C1 segment of cervical spinal cord (tissue), 14 donors: ENCODE data around the gene CFAP251.

Experiments
- DNase-seq, 14 donors: peaks; one replicate each; lab custom pipeline; 2025; lab: John Stamatoyannopoulos, UW

CFAP251 gene

DNA sequence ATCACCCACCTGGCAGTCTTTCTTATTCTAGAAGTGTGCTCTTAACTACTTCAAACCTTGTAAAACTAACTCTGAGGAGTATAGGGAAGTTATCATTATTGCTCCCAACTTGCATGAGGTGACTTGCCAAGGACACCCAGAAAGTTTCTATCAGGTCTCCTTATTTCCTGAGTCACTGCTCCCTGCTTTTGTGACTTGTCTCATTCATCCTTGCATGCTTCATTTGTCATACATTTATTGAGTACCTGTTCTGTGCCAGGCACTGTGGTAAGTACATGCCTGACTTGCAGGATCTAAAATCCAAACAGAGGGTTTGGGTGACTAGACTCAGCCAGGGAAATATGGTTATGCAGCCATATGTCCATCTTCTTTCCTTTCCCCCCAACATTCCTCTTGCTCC lies 25.5 kb downstream of the CFAP251 start:
- DNase-seq: no peak

DNA sequence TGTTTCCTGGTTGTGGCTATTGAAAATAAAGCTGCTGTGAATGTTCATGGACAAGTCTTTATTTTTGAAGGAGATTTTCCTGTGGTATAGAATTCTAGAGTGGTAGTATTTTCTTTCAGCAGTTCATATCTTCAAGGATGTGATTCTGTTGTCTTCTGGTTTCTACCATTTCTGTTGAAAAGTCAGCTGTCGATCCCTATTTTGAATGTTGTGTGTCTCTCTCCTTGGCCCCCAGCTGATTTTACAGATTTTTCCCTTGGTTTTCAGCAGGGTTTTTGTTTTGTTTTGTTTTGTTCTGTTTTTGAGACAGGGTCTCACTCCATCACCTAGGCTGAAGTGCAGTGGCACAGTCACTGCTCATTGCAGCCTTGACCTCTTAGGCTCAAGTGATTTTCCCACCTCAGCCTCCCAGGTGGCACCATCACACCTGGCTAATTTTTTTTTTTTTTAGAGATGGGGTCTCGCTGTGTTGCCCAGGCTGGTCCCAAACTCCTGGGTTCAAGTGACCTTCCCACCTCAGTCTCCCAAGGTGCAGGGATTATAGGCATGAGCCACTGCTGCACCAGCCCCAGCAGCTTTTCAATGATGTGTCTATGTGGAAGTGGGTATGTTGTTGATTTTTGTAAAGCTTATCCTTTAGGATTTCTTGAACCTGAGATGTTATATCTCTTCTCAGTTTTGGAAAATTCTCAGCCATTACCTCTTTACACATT lies 28.1 kb downstream of the CFAP251 start:
- DNase-seq: no peak

DNA sequence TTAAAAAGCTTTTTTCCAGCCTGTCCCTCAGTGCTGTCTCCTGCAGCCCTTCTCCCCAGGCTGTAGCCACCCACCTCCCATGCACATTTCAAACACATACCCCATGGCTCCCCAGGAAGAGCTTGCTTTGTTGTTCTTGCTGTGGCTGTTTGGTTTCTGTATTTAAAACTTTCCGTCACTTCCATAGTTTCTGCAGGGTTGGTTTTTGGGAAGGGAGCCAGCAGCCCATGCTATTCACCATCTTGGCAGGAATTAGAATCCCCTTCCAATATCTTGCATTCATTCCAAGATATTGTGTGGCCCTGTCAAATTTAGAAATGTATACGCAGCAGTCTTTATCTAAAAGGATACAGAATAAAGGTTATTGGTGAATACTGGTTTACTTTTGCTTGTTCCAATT lies 29.6 kb downstream of the CFAP251 start:
- no peak for DNase-seq

DNA sequence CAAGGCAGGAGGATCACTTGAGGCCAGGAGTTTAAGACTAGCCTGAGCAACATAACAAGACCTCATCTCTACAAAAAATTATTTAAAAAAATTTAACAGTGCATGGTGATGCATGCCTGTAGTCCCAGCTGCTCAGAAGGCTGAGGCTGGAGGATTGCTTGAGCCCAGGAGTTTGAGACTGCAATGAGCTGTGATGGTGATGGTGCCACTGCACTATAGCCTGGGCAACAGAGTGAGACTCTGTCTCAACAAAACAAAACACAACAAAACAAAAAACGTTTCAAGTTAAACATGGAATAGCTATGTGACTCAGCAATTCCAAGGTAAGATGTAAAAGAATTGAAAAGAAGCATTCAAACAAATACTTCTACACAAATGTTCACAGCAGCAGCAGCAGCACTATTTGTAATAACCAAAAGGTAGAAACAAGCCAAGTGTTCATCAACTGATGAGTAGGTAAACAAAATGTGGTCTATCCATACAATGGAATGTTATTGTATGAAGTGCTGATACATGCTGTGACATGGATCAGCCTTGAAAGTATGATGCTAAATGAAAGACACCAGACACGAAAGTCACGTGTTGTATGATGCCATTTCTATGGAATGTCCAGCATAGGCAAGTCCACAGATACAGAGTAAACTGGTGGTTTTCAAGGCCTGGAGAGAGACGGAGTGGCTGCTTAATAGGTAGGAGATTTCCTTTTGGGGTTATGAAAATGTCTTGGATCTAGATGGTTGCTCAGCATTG lies 31.4 kb downstream of the CFAP251 start:
- no peak for DNase-seq

DNA sequence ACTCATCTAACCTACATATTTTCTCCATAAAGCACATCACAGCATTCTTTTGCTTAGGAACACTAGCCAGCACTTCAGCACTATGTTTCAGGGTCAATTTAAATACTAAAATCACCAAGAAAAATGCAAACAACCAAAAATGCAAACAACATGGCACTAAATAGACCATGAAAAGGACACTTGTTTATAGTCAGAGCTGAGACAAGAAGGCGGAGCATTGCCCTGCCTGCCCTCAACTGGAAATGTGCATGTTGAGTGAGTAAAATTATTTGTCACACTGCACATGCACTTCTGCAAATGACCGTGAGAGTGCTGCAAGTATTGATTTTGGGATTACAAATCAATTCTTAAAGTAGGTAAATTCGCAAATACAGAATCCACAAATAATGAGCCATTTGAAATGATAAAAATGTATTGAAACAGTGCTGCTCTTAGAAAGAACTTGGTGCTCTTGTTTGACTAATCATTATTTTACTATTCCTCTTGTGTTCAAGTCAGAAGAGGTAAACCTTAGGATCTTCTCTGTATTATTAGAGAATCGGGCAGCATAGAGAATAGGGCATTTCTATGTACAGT lies 34.8 kb downstream of the CFAP251 start:
- DNase-seq: no peak

DNA sequence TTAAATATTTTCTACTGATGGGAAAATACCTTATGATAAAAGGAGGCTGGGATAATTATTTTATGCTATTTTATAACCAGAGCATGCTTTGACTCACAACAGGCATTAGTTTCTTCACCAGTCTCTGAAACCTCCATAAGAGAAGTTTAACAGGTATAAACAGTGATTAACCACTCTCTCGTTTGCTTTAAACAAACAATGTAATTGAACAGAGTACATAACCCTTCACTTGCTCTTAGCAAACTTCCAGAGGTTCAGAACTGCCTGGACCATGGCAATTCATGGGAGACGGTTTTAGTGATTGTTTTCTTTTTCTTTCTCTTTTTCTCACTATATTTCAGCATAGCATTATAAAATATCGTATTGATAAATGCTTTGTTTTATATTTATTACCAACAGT lies 35.3 kb downstream of the CFAP251 start:
- no peak for DNase-seq

DNA sequence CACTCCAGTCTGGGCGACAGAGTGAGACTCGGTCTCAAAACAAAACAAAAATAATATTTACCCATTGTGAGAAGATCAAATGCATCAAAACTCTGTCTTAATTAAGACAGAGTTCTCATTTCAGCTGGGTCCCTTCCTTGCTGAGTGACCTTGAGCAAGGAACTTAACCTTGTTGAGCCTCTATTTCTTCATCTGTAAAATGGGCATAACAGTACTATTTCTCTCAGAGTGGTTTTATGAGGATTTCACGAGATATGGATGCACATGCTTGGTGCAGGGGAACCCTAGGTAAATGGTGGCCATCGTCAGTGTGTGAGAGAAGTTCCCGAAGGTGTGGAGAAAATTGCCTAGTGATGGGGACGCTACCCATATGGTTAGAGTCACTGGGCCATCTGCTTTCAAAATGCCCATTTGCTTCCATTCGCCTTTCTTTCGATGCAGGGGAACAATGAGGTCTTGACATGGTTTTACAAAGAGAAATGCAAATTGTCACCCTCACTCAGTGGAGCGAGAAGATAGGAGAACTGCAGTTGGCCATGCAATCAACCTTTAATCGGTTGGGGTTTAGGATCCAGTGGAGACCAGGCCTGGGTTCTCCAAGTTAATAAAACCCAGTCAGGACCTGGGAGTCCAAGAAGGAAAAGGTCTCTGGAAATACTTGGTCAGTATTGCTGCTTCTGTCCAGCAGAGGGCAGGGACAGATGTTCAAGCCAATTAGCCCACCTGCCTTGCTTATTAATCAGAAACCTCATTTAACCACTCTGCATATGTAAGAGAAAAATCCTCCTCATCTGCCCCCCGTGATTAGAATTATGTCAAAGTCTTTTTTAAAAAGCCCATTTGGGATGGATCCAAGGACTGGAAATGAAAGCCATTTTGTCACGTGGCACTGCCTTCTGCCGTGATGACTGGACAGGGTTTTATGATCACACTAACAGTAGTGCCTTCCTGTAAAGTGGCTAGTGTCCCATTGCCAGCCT lies 37.2 kb downstream of the CFAP251 start:
- DNase-seq: peak in 1 of 14 donors; percentile 14

DNA sequence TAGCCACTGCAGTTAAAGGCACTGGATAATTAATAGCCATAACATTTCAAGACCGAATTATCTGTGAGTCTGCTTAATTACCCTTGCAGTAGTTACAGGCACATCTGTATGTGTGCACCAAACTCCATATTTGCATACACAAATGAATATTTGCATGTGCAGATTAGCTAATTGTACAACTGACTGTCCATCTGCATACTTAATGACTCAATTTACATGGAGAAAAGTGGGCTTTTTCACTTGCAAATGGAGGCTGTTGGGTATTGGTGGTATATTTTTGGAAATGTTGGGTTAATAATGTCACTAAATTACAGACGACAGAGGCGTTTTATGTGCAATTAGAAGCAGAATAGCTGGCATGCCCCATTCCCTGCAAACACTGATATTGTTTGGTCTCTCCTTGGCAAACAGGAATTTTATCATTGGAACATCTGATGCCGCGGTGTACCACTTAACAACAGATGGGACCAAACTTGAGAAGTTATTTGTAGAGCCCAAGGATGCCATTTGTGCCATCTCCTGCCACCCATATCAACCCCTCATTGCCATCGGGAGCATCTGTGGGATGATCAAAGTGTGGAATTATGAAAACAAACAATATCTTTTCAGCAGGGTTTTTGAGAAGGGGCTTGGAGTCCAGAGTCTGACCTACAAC lies 39.6 kb downstream of the CFAP251 start:
- no peak for DNase-seq

DNA sequence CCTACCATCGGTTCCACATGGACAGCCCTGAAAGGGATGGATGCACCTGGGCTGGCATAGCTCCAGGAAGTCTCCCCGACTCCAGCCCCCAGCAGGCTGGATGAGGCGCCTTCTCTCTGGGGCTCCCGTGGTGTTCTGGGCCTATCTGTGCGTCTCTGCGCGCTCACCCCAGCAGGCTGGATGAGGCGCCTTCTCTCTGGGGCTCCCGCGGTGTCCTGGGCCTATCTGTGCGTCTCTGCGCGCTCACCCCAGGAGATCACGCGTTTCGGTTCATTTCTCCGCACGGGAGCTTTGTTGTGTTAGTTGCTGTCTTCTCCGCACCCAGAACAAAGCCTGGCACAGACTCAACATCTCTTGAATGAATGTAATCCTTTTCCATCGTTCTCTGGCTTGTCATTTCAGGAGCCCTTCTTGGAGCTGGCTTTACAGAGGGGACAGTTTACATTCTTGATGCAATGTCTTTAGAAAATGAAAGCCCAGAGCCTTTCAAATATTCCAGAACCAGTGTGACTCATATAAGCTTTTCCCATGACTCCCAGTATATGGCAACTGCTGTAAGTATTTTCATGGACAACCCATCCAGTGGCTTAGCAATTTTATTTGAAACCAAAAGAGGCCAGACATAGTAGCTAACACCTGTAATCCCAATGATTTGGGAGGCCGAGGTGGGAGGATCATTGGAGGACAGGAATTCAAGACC lies 40.3 kb downstream of the CFAP251 start:
- DNase-seq: no peak

DNA sequence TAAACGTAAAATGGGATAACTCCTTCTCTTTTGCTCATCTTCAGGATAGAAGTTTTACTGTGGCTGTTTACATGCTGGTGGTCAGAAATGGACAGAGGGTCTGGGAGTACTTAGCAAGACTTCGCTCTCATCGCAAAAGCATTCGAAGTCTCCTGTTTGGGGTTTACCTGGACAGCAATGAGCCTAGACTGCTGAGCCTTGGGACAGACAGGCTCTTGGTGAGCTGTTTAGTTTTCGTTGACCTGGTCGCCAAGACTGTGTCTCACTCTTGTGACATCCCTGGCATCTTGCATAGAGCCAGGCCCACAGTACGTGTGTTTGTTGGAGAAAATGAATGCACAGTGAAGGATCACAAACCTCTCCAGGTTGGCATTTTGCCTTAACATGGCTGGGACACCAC lies 42.1 kb downstream of the CFAP251 start:
- DNase-seq: no peak

DNA sequence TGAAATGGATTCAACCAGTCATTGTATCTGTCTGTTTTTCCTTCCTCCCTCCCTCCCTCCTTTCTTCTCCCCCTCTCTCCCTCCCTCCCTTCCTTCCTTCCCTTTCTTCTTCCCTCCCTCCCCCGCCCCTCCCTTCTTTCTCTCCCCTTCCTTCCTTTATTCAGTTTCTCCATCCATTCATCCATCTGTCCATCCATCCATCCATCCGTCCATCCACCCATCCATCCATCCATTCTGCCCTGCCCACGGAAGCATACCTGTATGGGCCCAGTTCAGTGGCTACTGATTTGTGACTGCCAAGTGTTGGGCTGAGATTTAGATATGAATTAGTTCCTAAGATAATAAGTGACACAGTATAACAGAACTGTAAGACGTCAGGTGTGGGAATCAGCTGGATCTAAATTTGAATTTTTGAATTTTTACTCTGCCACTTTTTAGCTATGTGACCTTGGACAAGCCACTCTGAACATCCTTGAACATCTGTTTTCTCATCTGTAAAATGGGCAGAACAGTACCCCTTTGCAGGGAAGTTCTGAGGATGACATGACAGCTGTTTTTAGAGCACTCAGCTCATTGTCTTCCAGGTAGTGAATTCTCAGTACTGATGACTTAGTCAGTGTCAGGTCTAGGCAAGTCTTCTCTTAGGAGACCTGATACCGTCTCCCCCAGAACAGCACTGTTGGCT lies 42.9 kb downstream of the CFAP251 start:
- no peak for DNase-seq

DNA sequence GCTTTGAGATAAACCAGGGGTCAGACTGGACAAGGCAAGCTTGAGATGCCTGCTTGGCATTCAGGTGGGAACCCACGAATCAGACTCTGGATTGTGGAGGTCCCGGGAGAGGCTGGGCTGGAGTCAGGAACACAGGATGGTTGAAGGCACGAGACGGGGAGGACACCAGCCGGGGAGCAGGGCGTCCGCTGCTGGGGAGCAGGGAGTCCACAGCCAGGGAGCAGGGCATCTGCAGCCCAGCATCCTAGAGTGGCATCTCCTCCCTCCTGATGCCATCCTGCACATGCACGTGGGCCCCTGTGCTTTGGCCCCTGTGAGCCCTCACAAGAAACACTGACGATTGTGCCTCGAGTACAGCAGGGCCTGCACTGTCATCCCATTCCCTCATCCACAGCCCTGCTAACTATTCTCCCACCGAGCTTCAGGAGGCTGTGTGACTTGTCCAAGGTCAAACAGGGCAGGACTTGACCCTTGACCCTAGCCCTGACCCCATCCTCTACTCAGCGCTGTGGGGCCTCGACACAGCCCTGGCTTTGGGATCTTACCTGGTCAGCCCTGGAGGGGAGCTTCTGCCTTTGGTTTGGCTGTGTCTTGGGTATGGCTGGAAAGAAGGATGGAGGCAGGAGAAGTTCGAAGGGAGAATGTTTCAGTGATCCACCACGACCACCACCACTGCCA lies 45.1 kb downstream of the CFAP251 start:
- no peak for DNase-seq

DNA sequence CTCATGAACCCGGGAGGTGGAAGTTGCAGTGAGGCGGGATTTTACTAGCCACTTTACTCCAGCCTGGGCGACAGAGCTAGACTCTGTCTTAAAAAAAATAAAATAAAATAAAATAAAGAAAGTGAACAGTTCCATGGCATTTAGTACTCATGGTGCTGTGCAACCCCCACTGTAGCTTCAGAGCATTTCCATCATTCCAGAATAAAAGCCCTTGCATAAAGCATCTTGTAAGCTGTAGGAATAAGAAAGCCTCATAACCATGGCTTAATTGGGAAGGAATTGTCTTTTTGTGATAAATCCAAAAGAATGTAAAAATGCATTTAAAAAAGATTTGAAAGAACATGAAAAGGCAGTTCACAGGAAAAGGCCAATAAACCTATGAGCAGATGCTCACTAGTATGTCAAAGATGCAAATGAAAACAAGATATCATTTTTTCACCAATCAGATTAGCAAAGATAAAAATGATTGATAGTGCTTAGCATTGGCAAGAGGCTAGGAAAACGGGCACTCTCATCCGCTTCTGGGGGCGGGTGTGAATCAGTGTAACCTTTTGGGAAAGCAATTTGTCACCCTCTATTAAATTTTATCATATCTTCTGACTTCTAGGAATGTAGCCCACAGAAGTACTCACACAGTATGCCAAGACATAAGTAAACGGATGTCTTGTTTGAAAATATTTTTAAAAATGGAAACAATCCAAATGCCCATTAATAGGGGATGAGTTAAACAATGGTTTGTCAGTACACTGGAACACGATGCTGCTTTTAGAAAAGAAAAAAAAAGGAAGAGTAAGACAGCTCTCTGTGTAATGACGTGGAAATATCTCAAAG lies 46.6 kb downstream of the CFAP251 start:
- DNase-seq: no peak

DNA sequence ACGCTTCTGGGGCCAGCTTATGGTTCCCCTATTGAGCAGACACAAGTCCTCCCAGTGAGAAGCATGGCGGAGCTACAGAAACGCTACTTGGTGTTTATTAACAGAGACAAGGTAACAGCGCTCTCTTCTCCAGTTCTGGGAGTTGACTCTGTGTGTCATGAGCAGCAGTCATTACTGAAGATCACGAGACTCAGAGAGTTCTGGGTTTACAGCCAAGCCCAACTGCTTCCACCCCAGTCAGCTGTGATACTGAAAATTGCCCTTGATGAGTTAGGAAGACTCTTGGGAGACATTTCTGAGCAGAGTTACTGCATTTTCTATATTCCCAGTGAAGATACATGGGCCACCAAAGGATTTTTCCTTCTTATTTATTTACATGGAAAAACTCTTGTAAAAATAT lies 48.6 kb downstream of the CFAP251 start:
- no peak for DNase-seq

DNA sequence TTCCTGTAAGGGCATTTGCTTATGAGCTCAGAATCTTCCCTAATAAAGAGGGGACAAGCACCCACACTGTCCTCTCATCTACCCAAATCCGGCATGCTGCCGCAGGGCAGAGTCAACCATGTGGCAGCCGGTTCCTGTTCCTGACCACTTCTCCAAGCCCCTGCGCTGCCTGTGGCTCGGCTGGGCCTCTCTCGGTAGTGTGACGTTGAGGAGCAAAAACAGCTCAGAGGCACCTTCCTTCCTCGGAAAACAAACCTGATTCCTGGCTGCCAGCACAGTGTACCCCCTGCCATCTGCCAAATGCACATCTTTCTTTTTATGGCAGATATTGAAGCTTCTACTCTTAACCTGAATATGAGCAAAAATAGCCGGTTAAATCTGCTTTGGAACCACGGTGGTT lies 50.5 kb downstream of the CFAP251 start:
- DNase-seq: peak in 9 of 14 donors; percentile 11 to 57 (median 28)

DNA sequence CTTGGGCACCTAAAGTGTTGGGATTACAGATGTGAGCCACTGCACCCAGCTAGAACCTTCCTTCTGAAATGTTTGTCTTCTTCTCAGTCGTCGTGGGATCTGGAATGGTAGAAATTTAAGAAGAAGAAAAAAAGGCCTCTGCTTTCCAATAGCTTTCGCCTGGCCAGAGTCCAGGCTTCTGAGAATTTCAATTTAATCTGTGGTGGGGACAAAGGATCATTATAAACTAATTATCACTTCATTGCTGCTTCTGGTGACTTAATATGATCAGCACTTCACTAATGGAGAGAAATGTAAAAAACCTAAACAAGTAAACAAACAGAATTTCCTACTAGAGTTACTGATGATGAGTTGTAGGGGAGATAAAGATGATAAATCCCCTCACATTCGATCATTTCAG lies 51.3 kb downstream of the CFAP251 start:
- no peak for DNase-seq

DNA sequence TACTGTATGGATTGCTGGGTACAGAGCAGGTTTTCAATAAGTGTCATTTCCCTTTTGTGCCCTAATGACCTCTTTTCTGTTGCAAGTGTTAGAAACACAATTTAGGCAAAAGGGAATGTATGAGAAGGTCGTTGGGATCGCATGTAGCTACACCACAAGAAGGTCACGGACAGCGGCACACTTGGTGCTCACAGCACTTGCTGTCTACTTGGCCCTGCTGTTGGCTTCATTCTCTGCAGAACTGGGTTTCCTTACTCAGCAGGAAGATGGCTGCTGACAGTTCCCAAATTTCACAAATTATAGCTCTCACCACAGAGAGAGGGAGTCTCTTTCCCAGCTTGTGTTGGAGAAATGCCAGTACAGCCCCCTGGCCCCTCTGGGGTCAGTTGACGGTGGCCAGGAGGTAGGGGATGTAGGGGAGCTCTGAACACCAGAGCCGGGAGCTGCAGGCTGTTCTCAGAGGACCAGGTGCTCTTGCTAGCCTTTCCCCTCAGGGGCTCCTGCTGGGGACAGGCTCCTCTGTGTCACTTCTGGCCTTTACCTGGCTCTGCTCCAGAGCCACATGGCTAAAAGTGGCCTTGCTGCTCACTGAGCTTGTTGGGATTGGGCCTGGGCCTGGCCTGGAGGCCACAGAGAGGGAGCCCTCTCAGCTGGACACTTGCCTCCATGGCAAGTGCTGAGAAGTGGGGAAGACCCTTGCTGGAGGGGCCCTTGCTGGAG lies 52.3 kb downstream of the CFAP251 start:
- DNase-seq: peak in 1 of 14 donors; percentile 10
